ENCODE results near the gene SH3D19. TPM values are rescaled to one million over a fixed set of nuclear protein-coding genes. Genes with fewer than 3 reads are reported as not detected.

The SH3D19 gene
- polyA plus RNA-seq, 3 donors: not detected

DNA sequence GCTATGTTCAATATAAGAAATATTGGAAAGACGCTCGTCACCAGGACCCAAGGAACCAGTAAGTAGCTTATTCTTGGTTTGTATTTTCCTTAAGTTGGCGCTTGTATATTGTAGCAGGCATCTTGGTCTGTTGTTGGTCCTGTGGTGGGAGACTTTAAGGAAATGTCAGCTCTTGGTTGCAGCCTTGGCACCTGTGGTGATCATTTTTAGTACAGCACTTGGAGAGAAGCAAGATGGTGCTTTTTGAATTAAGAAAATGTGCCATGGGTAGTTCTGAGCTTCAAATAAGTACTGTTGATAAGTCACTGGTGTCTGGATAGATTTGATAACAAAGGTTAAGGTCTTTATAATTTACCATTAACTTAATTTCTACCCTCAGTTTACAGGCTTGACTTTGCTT lies 224.9 kb downstream of the SH3D19 start:
- H2AFZ ChIP-seq (ENCODE audit: insufficient read depth, low read depth, low read length, poor library complexity, severe bottlenecking): no peak overlapping the region
- peaks cover 0 to 2% (median 0%) of the 10 kb centered on the region in 3 donors for H3K27me3 Mint-ChIP-seq (ENCODE audit: low read depth in 3 of 3)
- peaks cover 27% of the 10 kb centered on the region for H3K4me1 Mint-ChIP-seq
- peaks cover 36 to 49% of the 10 kb centered on the region in 2 donors for H3K36me3 Mint-ChIP-seq
- H3K9me3 ChIP-seq (replicated peaks in 1 of 2; ENCODE audit: control insufficient read depth in 1 of 2, insufficient read depth in 1 of 2, low read length in 2 of 2): no peaks in the 10 kb centered on the region
- H3K4me3 ChIP-seq (replicated peaks in 1 of 3; ENCODE audit: low read depth in 2 of 3, low read length in 3 of 3): peak overlapping the region; percentile 73 to 96 (median 91)
- H4K20me1 ChIP-seq (ENCODE audit: insufficient read depth, low read length): peaks cover 55% of the 10 kb centered on the region
- intact Hi-C loops (cut with micrococcal nuclease): no loop called here
- H3K36me3 ChIP-seq (replicated peaks in 1 of 2; ENCODE audit: control insufficient read depth in 1 of 2, insufficient read depth in 2 of 2, low read length in 2 of 2): peaks cover 35 to 46% of the 10 kb centered on the region in 2 donors
- H3K27me3 ChIP-seq (ENCODE audit: control insufficient read depth in 2 of 2, insufficient read depth in 2 of 2, low read length in 2 of 2): no peaks in the 10 kb centered on the region
- H3K79me2 ChIP-seq (ENCODE audit: insufficient read depth, low read length): peaks cover 42% of the 10 kb centered on the region
- peak overlapping the region; percentile 91 to 97 for H3K4me3 Mint-ChIP-seq
- H3K4me2 ChIP-seq (replicated peaks; ENCODE audit: extremely low read depth, low read length, poor library complexity, severe bottlenecking): peak overlapping the region; percentile 91
- DNase-seq: no peak
- peak overlapping the region in 1 of 2 donors; percentile 91 for H3K27ac ChIP-seq (ENCODE audit: low read depth in 1 of 2, low read length in 2 of 2)
- peak overlapping the region in 5 of 7 donors; percentile 94 to 99 (median 98) for H3K27ac Mint-ChIP-seq
- H3K9ac ChIP-seq (ENCODE audit: insufficient read depth, low read length, poor library complexity, severe bottlenecking): peak overlapping the region; percentile 91
- TF ChIP-seq, protein P1, sequence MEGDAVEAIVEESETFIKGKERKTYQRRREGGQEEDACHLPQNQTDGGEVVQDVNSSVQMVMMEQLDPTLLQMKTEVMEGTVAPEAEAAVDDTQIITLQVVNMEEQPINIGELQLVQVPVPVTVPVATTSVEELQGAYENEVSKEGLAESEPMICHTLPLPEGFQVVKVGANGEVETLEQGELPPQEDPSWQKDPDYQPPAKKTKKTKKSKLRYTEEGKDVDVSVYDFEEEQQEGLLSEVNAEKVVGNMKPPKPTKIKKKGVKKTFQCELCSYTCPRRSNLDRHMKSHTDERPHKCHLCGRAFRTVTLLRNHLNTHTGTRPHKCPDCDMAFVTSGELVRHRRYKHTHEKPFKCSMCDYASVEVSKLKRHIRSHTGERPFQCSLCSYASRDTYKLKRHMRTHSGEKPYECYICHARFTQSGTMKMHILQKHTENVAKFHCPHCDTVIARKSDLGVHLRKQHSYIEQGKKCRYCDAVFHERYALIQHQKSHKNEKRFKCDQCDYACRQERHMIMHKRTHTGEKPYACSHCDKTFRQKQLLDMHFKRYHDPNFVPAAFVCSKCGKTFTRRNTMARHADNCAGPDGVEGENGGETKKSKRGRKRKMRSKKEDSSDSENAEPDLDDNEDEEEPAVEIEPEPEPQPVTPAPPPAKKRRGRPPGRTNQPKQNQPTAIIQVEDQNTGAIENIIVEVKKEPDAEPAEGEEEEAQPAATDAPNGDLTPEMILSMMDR (IDR thresholded peaks at IDR 0.05): no peak
- H3K4me1 ChIP-seq (ENCODE audit: control insufficient read depth in 1 of 2, insufficient read depth in 2 of 2, low read length in 2 of 2): peaks cover 29 to 31% of the 10 kb centered on the region in 2 donors
- H3K9me3 Mint-ChIP-seq: peaks cover 0 to 1% (median 0%) of the 10 kb centered on the region in 7 donors
- 0% methylated on average over 3 of the region's 3 CpGs for WGBS (ENCODE audit: insufficient coverage)

DNA sequence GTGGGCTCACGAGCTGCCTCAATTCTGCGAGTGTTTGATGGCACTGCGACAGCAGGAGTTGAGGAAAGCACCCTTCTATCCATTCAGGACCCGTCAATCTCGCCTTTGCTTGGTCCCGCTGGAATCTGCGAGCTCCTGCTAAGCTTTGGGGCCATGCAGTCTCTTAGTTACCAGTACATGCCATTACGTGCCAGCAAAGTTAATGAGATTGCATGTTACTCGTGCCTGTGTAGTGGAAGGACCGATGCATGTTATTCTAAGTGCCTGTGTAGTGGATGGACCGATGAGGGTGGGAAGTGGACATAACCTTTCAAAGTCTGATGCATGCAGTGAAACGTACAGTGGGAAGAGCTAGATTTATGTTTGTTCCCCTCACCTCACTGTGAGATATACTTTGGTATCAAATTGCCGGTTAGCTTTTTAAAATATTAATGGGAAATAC lies 225.4 kb downstream of the SH3D19 start:
- Histone ChIP-seq H3K9me3 (replicated peaks in 1 of 2; ENCODE audit: control insufficient read depth in 1 of 2, insufficient read depth in 1 of 2, low read length in 2 of 2) (no peaks in the 10 kb centered on the region), H3K36me3 (replicated peaks in 1 of 2; ENCODE audit: control insufficient read depth in 1 of 2, insufficient read depth in 2 of 2, low read length in 2 of 2) (peaks cover 31 to 41% of the 10 kb centered on the region in 2 donors), H2AFZ (ENCODE audit: insufficient read depth, low read depth, low read length, poor library complexity, severe bottlenecking) (peak overlapping the region; percentile 92), H3K27me3 (ENCODE audit: control insufficient read depth in 2 of 2, insufficient read depth in 2 of 2, low read length in 2 of 2) (no peaks in the 10 kb centered on the region), H3K9ac (ENCODE audit: insufficient read depth, low read length, poor library complexity, severe bottlenecking) (peak overlapping the region; percentile 91), H3K4me1 (ENCODE audit: control insufficient read depth in 1 of 2, insufficient read depth in 2 of 2, low read length in 2 of 2) (peaks cover 29 to 31% of the 10 kb centered on the region in 2 donors), H3K4me2 (replicated peaks; ENCODE audit: extremely low read depth, low read length, poor library complexity, severe bottlenecking) (peak overlapping the region; percentile 91), H3K79me2 (ENCODE audit: insufficient read depth, low read length) (peaks cover 42% of the 10 kb centered on the region), H4K20me1 (ENCODE audit: insufficient read depth, low read length) (peaks cover 51% of the 10 kb centered on the region), H3K4me3 (replicated peaks in 1 of 3; ENCODE audit: low read depth in 2 of 3, low read length in 3 of 3) (peak overlapping the region; percentile 73 to 96 (median 91)), H3K27ac (ENCODE audit: low read depth in 1 of 2, low read length in 2 of 2) (peak overlapping the region; percentile 86 to 91)
- H3K27ac Mint-ChIP-seq: peak overlapping the region; percentile 94 to 99 (median 98)
- WGBS (ENCODE audit: insufficient coverage): 0% methylated on average over 10 of the region's 13 CpGs
- TF ChIP-seq, protein P1 (IDR thresholded peaks at IDR 0.05): no peak
- H3K4me1 Mint-ChIP-seq: peaks cover 27% of the 10 kb centered on the region
- H3K4me3 Mint-ChIP-seq: peak overlapping the region; percentile 91 to 97
- no peak for DNase-seq
- H3K27me3 Mint-ChIP-seq (ENCODE audit: low read depth in 3 of 3): peaks cover 0 to 2% (median 0%) of the 10 kb centered on the region in 3 donors
- H3K36me3 Mint-ChIP-seq: peaks cover 36 to 44% of the 10 kb centered on the region in 2 donors
- peaks cover 0 to 4% (median 0%) of the 10 kb centered on the region in 7 donors for H3K9me3 Mint-ChIP-seq
- intact Hi-C loops (cut with micrococcal nuclease): loop anchor here (10.0 kb wide), 2 partner anchors 665 to 1685 kb away; partner anchors contain the start of gene GATB (in 1 of the 2)

All from CD14-positive monocyte (primary cell).